Measurements from ENCODE around the gene HMCN2. TPM values are rescaled to one million over a fixed set of nuclear protein-coding genes. Genes with fewer than 3 reads are reported as not detected.

HMCN2 gene
- total RNA-seq, 2 donors from 2014 or later: 1.3 to 7.3 TPM

GRCh38 chr9:130232899-130233586 is 32.5 kb upstream of the HMCN2 start:
- TF ChIP-seq, protein P1, sequence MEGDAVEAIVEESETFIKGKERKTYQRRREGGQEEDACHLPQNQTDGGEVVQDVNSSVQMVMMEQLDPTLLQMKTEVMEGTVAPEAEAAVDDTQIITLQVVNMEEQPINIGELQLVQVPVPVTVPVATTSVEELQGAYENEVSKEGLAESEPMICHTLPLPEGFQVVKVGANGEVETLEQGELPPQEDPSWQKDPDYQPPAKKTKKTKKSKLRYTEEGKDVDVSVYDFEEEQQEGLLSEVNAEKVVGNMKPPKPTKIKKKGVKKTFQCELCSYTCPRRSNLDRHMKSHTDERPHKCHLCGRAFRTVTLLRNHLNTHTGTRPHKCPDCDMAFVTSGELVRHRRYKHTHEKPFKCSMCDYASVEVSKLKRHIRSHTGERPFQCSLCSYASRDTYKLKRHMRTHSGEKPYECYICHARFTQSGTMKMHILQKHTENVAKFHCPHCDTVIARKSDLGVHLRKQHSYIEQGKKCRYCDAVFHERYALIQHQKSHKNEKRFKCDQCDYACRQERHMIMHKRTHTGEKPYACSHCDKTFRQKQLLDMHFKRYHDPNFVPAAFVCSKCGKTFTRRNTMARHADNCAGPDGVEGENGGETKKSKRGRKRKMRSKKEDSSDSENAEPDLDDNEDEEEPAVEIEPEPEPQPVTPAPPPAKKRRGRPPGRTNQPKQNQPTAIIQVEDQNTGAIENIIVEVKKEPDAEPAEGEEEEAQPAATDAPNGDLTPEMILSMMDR (IDR thresholded peaks at IDR 0.05): no peak
- Histone ChIP-seq H3K27ac (no peak overlapping the region), H3K4me3 (no peak overlapping the region), H3K36me3 (no peaks in the 10 kb centered on the region), H3K27me3 (no peaks in the 10 kb centered on the region), H3K9me3 (peaks cover under 1 to 4% of the 10 kb centered on the region in 2 donors), H3K4me1 (no peaks in the 10 kb centered on the region)
- no peak for DNase-seq (ENCODE audit: low spot score)

DNA sequence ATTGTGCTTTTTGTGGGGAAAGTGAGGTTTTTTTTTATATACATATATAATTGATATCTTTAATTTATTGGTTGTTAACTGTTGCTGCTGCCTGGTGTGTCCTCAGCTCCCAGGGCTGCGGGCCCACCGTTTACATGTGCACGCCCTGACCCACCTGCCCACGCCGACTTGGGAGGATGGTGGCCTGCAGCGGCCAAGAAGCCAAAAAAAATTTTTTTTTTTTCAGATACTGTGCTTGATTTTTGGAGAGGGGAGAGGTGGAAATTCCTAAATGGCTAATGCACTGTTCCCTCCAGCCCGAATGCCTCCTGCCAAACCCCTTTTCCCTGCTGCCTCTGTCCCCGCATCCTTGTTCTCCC is 32.0 kb upstream of the HMCN2 start:
- Histone ChIP-seq H3K27ac (no peak overlapping the region), H3K9me3 (no peaks in the 10 kb centered on the region), H3K36me3 (no peaks in the 10 kb centered on the region), H3K4me1 (no peaks in the 10 kb centered on the region), H3K27me3 (no peaks in the 10 kb centered on the region), H3K4me3 (no peak overlapping the region)
- TF ChIP-seq, protein P1 (IDR thresholded peaks at IDR 0.05): no peak
- DNase-seq (ENCODE audit: low spot score): no peak

DNA sequence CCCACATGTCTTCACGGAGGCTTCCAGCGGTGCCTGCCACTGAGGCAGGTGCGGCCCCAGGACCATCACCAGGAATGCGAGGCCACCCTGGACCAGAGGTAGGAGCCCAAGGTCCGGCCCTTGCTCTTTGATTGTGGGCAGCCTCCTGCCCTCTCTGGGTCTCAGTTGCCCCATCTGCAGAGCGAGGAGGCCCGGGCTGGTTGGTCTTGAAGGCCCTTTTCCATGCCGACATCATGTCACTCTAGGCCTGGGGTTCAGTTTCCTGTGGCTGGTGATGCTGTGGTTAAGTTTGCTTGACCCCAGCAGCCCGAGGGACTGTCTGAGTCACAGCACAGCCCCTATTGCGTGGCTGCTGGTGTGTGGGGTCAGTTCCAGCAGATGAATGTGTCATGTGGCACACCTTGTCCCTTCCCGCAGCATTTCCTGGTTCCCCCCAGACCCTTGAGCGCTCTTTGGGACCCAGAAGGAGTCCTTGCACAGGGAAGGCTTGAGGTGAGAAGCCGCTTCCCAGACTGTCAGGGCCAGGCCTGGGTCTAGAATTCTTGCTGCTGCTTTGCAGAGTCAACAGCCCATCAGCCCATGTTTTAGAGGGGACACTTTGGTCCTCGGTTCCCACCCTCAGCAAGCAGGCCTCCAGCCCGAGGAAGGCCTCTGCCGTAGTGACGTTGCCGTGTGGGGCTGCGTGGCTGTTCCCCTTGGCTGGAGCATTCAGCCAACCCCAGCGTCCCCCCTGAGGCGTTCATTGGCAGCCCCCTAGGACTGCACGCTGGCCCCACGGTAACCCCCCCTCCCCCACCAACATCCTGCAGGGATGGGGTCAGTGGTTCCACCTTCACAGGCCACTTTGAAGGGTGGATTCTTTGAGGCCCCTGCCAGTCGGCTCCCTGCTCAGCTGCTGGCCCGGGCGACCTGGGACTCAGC is 31.0 kb upstream of the HMCN2 start:
- Histone ChIP-seq H3K4me1 (no peaks in the 10 kb centered on the region), H3K9me3 (no peaks in the 10 kb centered on the region), H3K4me3 (no peak overlapping the region), H3K27me3 (no peaks in the 10 kb centered on the region), H3K27ac (no peak overlapping the region), H3K36me3 (no peaks in the 10 kb centered on the region)
- DNase-seq (ENCODE audit: low spot score): no peak
- TF ChIP-seq, protein P1 (IDR thresholded peaks at IDR 0.05): no peak

- Histone ChIP-seq H3K27me3 (no peaks in the 10 kb centered on the region), H3K9me3 (no peaks in the 10 kb centered on the region), H3K4me1 (no peaks in the 10 kb centered on the region), H3K4me3 (no peak overlapping the region), H3K27ac (no peak overlapping the region), H3K36me3 (no peaks in the 10 kb centered on the region)
- TF ChIP-seq, protein P1 (IDR thresholded peaks at IDR 0.05): peak; percentile 99
- DNase-seq (ENCODE audit: low spot score): peak; percentile 75
These were observed 29.8 kb upstream of the HMCN2 start for GRCh38 chr9:130235558-130236435.

DNA sequence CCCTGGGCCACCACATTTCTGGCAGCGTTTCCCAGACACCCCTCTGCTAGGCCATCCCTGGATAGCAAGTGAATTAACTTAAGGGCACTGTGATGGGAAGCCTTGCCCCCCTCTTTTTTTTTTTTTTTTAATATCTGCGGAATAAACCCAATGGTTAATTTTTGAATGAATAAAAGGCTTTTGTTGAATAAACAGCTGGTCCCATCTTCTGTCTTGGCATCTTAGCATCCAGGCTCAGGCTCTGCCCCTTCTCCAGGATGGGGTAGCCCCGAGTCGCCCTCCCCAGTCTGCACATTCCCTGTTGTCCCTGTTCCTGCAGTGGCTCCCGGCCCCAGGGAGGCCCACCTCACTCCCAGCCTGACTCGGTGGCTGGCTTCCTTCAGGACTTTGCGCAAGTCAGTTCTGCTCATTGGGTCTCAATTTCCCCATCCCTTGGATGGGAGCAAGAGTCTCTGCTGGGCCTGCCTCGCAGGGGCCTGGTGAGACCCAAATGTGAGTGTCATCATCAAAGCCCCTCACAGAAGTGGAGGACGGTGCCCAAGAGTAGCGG is 29.0 kb upstream of the HMCN2 start:
- no peaks in the 10 kb centered on the region for H3K36me3 ChIP-seq
- H3K27me3 ChIP-seq: no peaks in the 10 kb centered on the region
- H3K9me3 ChIP-seq: no peaks in the 10 kb centered on the region
- no peak overlapping the region for H3K4me3 ChIP-seq
- DNase-seq (ENCODE audit: low spot score): no peak
- TF ChIP-seq, protein P1 (IDR thresholded peaks at IDR 0.05): peak; percentile 1 to 21
- H3K4me1 ChIP-seq: no peaks in the 10 kb centered on the region
- no peak overlapping the region for H3K27ac ChIP-seq

All from right atrium auricular region (tissue), 2 donors.